Fibroblast of skin of right quadriceps (primary cell): ENCODE measurements around the gene CFAP45.

Source experiments
- DNase-seq: peaks from one replicate; pipeline ENCODE4 v3.0.0-alpha.2; 2013

Gene CFAP45

GRCh38 chr1:159900086-159900680 lies at the start of gene CFAP45:
Gene CFAP45 (minus strand): TSS chr1:159900165. CDS start chr1:159900098, 67 bp downstream.
- DNase-seq = peak; percentile 67

DNA sequence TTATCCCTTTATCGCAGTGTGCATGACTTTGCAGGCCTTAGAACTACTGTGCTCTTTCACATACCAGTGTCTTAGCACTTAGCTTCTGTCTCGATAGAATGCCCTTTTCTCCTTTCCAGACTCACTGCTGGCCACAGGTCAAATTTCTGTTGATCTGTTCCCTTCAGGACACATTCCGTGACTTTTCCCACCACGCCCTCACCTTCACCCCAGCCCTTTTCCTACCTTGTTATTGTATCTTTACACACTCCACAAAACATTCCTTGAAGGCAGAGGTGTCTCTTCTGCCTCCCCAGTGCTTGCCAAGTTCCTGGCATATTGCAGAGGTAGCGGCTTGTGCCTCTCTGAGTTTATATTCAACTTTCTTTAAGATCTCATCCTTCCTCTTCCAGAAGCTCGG lies 49.2 kb upstream of the CFAP45 start:
- DNase-seq = no peak

- no peak for DNase-seq
Observed at GRCh38 chr1:159947942-159948341, 48.0 kb upstream of the CFAP45 start.

- no peak for DNase-seq
Observed at GRCh38 chr1:159946242-159947187, 46.5 kb upstream of the CFAP45 start.

- peak; percentile 80 for DNase-seq
Observed at GRCh38 chr1:159945483-159946241, 45.7 kb upstream of the CFAP45 start, which contains the start of gene IGSF9. Gene IGSF9 (minus strand): TSS chr1:159945613. CDS start chr1:159943454, 2,159 bp downstream.

DNA sequence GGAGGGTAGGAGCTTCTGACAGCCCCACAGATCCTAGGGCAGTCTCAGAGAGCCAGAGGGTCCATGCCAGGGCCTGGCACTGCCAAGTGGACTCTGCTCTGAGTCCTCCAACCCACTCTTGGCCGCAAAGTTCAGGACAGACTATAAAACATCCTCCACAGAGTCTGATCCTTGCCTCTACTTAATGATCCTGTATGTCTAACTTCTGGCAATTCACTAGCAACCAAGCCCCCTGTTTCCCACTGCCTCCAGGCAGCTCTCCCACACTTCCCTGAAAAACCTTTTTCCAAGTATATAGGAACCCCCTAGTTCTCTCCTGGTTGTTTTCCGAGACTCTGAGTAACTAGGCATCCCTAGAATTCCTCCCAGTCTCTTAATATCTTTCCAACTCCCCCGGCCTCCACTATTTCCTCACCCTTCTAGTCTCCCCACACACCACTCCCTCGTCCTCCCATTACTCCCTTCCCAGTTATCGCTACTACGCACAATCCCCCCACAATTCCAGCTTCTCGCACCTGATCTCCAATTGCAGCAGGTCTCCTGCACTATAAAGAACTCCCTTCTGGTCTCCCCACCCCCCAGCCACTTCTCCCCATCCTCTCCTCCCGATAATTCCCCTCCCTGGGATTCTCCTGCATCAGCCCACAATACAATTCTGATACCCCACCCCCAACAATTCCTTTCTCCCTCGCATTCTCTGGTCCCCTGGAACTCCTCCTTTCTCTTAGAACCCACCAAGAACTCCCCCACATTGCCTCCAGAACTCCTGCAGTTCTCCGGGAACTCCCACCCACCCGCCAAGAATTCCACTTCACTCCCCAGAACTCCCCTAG lies 44.9 kb upstream of the CFAP45 start:
- no peak for DNase-seq

DNA sequence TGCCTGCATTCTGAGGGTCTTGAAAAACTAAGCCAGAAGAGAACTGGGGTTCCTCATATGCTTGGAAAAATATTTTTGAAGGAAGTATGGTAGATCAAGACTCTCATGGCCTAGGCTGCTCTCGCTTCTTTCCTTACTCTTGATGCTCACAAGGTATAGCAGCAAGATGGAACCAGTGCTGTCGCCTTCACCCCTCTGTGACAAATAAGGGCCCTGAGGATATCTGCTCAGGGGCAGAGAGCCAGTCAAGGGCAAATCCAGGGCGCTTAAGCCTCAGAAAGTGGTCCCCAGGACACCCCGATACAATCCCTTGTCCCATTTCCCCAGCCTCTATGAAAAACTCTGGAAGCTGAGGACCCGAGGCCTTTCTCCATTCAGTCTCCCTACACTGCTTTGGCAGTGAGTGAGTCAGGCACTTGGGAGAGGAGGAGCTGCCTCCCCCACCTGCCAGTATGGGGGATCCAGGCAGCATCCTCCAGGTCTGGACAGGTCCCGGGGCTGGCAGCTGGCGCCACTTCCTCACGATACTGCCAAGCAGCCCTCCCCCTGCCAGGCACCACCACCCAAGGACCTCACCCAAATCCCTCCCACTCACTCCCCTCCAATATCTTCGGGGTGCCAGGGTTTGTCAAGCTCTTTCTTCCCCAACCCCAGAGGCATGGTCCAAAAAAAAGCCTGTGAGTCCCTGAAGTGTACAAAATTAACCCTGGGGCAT lies 44.1 kb upstream of the CFAP45 start:
- DNase-seq = no peak

- no peak for DNase-seq
Observed at GRCh38 chr1:159943278-159943640, 43.3 kb upstream of the CFAP45 start.

GRCh38 chr1:159942632-159943277 lies 42.8 kb upstream of the CFAP45 start:
- DNase-seq = no peak

DNA sequence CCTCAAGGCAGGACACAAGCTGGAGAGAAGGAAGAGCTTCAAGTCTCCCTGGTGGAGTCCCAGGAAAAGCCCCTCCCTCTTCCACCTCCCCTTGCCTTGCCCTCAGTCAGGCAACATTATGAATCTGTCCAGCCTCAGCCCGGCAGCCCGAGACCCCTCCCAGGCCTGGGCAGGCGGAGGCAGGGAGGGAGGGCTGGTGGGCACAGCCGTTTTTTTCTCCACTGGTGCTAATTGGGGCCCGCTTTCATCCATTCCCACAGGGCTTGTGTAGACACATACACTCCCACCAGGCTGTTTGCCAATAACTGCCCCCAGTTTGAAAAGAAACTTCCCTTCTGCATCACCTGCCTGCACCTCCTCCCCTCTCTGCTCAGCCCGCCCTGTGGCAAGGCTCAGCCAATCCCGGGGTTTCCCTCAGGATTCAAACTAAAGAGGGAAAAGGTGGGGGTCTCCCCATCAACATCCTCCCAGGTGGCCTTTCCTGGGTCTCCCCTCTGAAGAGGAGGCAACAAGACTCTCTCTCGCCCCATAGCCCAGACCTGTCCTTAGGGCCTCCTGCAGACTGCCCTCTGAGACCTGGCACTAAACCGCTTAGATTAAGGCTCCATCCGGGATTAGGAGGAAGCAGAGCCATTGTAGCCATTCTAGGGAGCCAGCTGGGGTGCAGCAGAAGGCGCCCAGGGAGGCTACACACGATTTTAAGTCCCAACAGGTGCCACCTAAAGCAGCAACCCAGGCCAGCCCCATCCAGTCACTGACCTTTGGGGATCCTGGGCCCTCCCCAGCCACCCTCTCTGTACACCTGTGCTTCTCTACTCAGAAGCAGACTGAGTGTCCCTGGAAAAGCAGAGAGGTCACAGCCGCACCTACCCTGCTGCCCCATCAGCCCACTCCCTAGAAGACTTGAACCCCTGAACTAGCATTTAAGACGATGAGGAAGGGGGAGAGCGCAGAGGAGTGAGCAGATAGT lies 41.9 kb upstream of the CFAP45 start:
- DNase-seq = no peak

GRCh38 chr1:159941141-159941540 lies 41.2 kb upstream of the CFAP45 start:
- DNase-seq = no peak

DNA sequence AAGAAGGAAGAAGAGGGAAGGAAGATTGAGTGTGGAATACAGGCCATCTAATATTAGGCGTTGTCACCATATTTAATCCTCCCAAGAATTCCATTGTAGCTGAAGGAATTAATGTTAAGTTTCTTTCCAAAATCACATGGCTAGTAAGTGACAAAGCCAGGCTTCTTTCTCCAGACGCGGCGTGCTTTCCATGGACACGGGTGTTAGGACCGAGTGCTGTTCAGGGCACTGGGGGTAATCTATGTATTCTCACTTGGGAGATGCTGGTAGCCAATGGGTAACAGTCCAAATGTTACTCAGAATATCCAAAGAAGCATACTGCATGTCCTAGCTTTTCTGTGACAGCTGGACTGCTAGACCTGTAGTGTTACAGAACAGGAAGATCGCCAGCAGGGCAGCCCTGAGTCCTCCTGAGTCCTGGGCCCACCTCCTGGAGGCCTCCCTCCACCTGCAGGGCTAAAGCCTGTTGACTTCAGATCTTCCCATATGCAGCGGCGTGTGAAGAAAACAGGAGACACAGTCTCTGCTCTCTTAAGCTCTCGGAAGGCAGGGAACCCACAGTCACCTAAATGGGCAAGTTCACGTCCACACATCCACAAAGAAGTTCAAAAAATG lies 40.1 kb upstream of the CFAP45 start:
- no peak for DNase-seq

DNA sequence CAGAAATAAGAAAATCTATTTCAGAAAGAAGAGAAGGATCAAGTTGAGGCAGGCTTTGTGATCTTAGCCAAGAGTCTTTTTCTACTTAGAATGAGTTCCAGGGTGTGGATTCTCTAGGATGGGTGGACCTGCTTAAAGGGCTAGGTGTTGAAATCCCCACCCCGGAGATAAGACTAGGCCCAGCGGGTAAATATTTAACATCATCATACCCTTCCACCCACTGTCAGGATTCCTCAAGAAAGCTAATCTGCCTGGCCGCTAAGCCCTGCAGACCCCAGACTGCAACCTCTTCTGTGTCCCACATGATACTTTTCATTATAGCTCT lies 39.7 kb upstream of the CFAP45 start:
- DNase-seq = no peak

GRCh38 chr1:159938905-159939677 lies 39.1 kb upstream of the CFAP45 start:
- DNase-seq = no peak

DNA sequence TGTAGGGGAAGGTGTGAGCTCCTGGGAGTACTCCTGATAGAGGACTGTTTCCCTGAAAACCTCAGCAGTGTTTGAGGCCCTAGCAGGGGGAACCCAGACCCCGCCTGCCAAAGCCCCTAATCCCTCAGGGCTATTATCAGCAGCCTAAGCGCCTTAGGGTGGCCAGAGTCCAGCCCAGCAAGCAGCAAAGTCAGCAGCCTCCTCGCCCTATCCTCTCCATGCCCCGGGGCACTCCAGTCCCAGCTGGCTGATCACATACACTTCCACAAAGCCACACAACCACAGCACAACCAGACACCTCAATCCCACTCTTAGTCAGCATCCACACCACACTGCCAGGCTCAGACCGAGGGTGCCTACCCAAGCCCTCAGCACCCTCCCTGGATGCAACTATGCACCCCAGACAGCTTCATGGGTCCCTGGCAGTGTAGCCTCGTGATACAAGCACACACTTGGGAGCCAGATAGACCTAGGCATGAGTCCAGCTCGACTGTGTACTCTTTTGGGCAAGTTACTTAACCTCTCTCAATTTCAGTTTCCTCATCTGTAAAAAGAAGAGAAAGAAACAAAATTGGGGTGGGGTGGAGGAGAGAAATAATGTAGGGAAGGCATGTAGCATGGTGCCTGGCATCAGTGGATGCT lies 38.4 kb upstream of the CFAP45 start:
- DNase-seq = no peak

GRCh38 chr1:159937054-159937750 lies 37.2 kb upstream of the CFAP45 start:
- no peak for DNase-seq

DNA sequence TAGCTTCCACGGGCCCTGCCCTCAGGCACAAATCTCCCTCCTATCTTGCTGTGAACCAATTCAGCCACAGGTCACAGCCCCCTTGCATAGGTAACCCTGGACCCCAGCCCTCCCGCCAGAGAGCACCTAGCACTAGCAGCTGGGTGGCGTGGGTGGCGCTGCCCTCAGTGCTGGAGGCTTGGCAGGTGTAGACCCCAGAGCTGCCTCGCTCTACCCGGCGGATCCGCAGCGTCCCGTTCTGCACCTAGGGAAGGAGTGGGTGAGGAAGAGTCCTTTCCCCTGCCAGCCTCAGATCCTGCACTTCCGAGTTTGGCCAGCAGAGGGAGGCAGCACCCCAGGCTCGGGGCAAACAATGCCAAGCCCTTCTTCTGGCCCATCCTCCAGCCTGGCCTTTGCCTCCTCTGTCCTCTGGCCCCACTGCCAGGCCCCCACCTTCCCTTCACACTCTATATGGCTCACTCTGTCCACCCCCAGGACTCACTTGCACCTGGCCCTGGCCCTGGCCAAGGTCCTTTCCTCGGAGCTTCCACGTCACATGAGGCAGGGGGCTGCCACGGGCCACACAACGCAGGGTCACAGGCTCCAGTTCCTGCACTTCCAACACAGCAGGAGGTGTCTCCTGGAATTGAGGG lies 36.4 kb upstream of the CFAP45 start:
- peak; percentile 40 for DNase-seq
